Left lung (tissue), 10 donors: ENCODE measurements around the gene NRAS. TPM values are rescaled to one million over a fixed set of nuclear protein-coding genes. Genes with fewer than 3 reads are reported as not detected.

Experiments
- ATAC-seq: fragments of 200-7000 bp; cut with Tn5 transposase; one replicate; pipeline ENCODE4 v1.9.1; 2020; ENCODE audit warnings: moderate library complexity
- DNase-seq, 4 donors: peaks; one replicate each; pipeline ENCODE4 v3.0.0-alpha.2; 2013 to 2020
- H3K27ac ChIP-seq, 2 donors: fragments of 200-600 bp; sonication (generic) in 1 of 2; one replicate each; pipeline versions ENCODE4 v1.5.0 to v1.8.0; 2020 to 2021
- H3K27me3 ChIP-seq, 2 donors: fragments of 200-600 bp; sonication (generic) in 1 of 2; one replicate each; pipeline versions ENCODE4 v1.5.0 to v1.8.0; 2020 to 2021
- H3K36me3 ChIP-seq, 2 donors: fragments of 200-600 bp; sonication (generic) in 1 of 2; one replicate each; pipeline versions ENCODE4 v1.5.0 to v1.8.0; 2020 to 2021
- H3K4me1 ChIP-seq, 2 donors: fragments of 200-600 bp; one replicate each; pipeline ENCODE4 v1.8.0; 2021
- H3K4me3 ChIP-seq, 2 donors: fragments of 200-600 bp; sonication (generic) in 1 of 2; one replicate each; pipeline versions ENCODE4 v1.5.0 to v1.8.0; 2020 to 2021; ENCODE audit warnings: mild to moderate bottlenecking in 1 of 2
- H3K9me3 ChIP-seq, 2 donors: fragments of 200-600 bp; sonication (generic) in 1 of 2; one replicate each; pipeline versions ENCODE4 v1.5.0 to v1.8.0; 2020 to 2021
- intact Hi-C, 2 donors: fragments of 100-400 bp; cut with DNase I; formaldehyde crosslinking; loops; one replicate each; pipeline versions ENCODE4 v1.11.2 to v1.14.2; 2022
- polyA plus RNA-seq, 6 donors: library from polyadenylated mRNA; unstranded; fragments of 120-200 nt; gene quantifications; one replicate each; pipeline ENCODE4 v1.2.1, GENCODE V29; 2013; ENCODE audit not compliant: insufficient read length in 6 of 6
- total RNA-seq, 2 donors: library from RNA; stranded (reverse); fragmentation: NEBNext Ultra II Directional; extraction: Animal tissue kit (Norgen Biotek cat#: 25700); gene quantifications; one replicate each; pipeline ENCODE4 v1.2.1, GENCODE V29; 2021
- TF ChIP-seq, protein P1 (sequence below), 2 donors: fragments of 200-600 bp; sonication (generic) in 1 of 2; IDR thresholded peaks; one replicate each; pipeline versions ENCODE4 v1.5.0 to v1.8.0; 2021; ENCODE audit warnings: antibody characterized with exemption in 2 of 2
- donor health status: DM: no; HTN: yes; CAD: no.
- donor health status: DM: no; HTN: no; CAD: no.

NRAS gene
- total and polyA plus RNA-seq, 8 donors: 31.3 to 62.4 (median 57.3) TPM

DNA sequence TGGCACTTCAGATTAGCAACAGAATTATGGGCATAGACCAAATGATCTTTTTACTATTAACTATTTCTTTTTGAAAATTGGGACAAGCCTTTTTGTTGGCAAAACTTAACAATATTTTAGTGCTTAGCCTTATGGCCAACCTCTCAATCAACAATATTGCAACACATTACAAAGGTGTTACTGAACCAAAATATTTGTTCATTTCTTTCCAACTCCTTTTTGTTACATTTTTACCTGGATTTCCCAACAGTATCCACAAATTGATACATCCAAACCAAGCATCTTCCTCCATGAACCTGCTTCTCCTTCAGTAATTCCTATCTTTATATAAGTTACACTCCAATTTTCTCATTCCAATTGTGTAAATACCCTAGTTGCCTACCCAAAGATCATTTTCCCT lies 19.8 kb downstream of the NRAS start:
- no peaks in the 10 kb centered on the region for H3K36me3 ChIP-seq
- DNase-seq: no peak
- no peak for ATAC-seq
- TF ChIP-seq, protein P1, sequence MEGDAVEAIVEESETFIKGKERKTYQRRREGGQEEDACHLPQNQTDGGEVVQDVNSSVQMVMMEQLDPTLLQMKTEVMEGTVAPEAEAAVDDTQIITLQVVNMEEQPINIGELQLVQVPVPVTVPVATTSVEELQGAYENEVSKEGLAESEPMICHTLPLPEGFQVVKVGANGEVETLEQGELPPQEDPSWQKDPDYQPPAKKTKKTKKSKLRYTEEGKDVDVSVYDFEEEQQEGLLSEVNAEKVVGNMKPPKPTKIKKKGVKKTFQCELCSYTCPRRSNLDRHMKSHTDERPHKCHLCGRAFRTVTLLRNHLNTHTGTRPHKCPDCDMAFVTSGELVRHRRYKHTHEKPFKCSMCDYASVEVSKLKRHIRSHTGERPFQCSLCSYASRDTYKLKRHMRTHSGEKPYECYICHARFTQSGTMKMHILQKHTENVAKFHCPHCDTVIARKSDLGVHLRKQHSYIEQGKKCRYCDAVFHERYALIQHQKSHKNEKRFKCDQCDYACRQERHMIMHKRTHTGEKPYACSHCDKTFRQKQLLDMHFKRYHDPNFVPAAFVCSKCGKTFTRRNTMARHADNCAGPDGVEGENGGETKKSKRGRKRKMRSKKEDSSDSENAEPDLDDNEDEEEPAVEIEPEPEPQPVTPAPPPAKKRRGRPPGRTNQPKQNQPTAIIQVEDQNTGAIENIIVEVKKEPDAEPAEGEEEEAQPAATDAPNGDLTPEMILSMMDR (IDR thresholded peaks at IDR 0.05): no peak
- H3K4me3 ChIP-seq: no peak overlapping the region
- no peaks in the 10 kb centered on the region for H3K4me1 ChIP-seq
- no peaks in the 10 kb centered on the region for H3K9me3 ChIP-seq
- H3K27ac ChIP-seq: no peak overlapping the region
- intact Hi-C loops: no loop called here
- peaks cover 0 to 5% of the 10 kb centered on the region in 2 donors for H3K27me3 ChIP-seq

DNA sequence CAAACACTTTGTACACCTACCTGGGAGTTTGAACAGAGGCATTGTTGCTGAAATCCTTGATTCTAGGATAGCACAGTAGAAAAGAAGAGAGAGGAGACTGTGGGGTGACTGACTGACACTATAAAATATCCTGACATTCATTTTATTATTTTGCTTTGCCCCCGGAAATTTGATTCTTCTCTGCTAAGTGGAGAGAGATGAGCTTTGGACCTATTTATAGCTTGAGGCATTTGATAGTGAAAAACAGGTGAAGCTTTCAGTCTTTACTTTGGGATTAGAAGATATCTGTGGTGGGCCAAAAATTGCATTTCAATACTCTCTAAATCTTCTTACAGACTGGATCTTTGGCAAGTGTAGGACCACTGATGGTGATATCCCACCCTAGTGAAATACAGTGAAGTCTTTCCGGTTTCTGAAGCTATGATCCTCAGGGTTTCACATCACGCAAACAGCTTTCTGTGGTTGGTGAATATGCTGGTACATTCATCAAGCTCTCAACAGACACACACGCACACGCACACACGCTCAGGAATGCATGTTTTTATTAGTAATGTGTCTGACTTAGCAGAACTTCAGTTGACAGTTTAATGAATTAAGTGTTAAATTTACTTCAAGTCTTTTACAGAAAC lies 21.0 kb downstream of the NRAS start, which contains the start of gene AMPD1:
TSS of gene AMPD1 (minus strand) at position 117 of the 629 bp plus-strand sequence. CDS start at position 42, 75 bp downstream.
- Histone ChIP-seq H3K9me3 (no peaks in the 10 kb centered on the region), H3K27me3 (peaks cover 0 to 5% of the 10 kb centered on the region in 2 donors), H3K27ac (no peak within 1 kb of the TSS), H3K36me3 (no peaks in the 10 kb centered on the region), H3K4me1 (no peaks in the 10 kb centered on the region), H3K4me3 (no peak within 1 kb of the TSS)
- ATAC-seq (no peak), DNase-seq (no peak)
- intact Hi-C loops: no loop called here
- TF ChIP-seq, protein P1 (IDR thresholded peaks at IDR 0.05): no peak

DNA sequence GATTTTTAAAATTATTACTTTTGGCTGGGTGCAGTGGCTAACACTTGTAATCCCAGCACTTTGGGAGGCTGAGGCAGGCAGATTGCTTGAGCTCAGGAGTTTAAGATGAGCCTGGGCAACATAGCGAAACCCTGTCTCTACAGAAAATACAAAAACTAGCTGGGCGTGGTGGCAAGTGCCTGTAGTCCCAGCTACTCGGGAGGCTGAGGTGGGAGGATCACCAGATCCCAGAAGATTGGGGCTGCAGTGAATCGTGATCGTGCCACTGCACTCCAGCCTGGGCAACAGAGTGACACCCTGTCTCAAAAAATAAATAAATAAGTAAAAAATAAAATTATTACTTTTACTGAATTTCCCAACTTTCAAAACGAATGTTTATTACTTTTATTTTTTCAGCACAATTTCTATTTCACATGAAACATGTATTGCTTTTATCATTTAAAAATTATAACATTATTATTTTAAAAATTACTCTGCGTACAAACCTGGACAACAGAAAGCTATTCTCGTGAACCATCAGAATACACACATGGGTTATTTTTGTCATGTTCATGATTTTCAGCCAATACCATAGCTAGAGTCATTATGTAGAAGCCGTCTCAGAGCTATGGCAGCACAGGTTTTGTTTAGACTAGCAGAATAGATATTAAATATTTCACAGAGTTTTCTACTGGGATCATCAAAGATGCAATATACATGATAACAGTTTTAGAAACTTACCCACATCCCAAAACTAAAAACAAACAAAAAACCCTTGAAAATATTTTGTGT lies 21.8 kb downstream of the NRAS start:
- DNase-seq: no peak
- TF ChIP-seq, protein P1 (IDR thresholded peaks at IDR 0.05): no peak
- no peak overlapping the region for H3K4me3 ChIP-seq
- no peaks in the 10 kb centered on the region for H3K4me1 ChIP-seq
- no peak for ATAC-seq
- peaks cover 0 to 5% of the 10 kb centered on the region in 2 donors for H3K27me3 ChIP-seq
- no peaks in the 10 kb centered on the region for H3K9me3 ChIP-seq
- intact Hi-C loops: no loop called here
- H3K36me3 ChIP-seq: no peaks in the 10 kb centered on the region
- H3K27ac ChIP-seq: no peak overlapping the region

DNA sequence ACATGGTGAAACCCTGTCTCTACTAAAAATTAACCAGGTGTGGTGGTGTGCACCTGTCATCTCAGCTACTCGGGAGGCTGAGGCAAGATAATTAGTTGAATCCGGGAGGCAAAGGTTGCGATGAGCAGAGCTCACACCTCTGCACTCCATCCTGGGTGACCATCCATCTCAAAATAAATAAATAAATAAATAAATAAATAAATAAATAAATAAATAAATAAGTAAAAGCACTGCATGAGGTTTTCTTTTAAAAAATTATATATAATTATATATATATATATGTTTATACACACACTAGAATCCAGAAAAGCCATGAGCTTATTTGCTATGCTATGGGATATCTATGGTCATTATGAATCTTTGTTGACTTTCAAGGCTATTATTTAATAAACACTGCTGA lies 23.6 kb downstream of the NRAS start:
- intact Hi-C loops: no loop called here
- Histone ChIP-seq H3K36me3 (no peaks in the 10 kb centered on the region), H3K4me1 (no peaks in the 10 kb centered on the region), H3K27ac (no peak overlapping the region), H3K27me3 (peaks cover 0 to 13% of the 10 kb centered on the region in 2 donors), H3K9me3 (no peaks in the 10 kb centered on the region), H3K4me3 (no peak overlapping the region)
- no peak for DNase-seq
- TF ChIP-seq, protein P1 (IDR thresholded peaks at IDR 0.05): no peak
- ATAC-seq: no peak

DNA sequence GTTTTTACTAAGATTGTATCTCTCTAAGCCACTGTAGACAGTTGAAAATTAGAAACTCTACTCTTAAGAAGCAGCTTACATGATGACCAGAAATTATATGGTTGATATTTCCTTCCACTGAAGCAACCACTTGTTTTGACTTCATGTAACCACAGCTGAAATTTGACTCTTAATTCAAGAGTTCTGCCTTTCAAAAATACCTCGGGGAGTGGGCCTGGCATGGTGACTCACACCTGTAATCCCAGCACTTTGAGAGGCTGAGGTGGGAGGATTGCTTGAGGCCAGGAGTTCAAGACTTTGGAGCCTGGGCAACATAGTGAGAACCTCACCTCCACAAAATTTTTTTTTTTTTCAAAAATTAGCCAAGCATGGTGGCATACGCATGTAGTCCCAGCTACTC lies 25.5 kb downstream of the NRAS start:
- Histone ChIP-seq H3K4me3 (no peak overlapping the region), H3K27me3 (peaks cover 0 to 18% of the 10 kb centered on the region in 2 donors), H3K4me1 (no peaks in the 10 kb centered on the region), H3K27ac (no peak overlapping the region), H3K9me3 (no peaks in the 10 kb centered on the region), H3K36me3 (no peaks in the 10 kb centered on the region)
- TF ChIP-seq, protein P1 (IDR thresholded peaks at IDR 0.05): no peak
- DNase-seq: no peak
- intact Hi-C loops: no loop called here
- ATAC-seq: no peak
